Parathyroid adenoma (tissue), 2 donors: ENCODE data around the gene CDC34.

Experiments used
- H2AFZ ChIP-seq: fragments of 300-600 bp; sonication (generic); one replicate; pipeline ENCODE4 v1.7.0; 2017; ENCODE audit warnings: antibody characterized with exemption, mild to moderate bottlenecking
- H3K27ac ChIP-seq: fragments of 300-600 bp; sonication (generic); one replicate; pipeline ENCODE4 v1.7.0; 2017
- H3K27me3 ChIP-seq: fragments of 300-600 bp; sonication (generic); one replicate; pipeline ENCODE4 v1.7.0; 2017; ENCODE audit warnings: low read length; ENCODE audit not compliant: control insufficient read depth, insufficient read depth
- H3K36me3 ChIP-seq: fragments of 300-600 bp; sonication (generic); one replicate; pipeline ENCODE4 v1.7.0; 2017; ENCODE audit warnings: low read length; ENCODE audit not compliant: control insufficient read depth, insufficient read depth
- H3K4me1 ChIP-seq: fragments of 300-600 bp; sonication (generic); one replicate; pipeline ENCODE4 v1.7.0; 2017; ENCODE audit warnings: control low read depth
- H3K4me2 ChIP-seq: fragments of 300-600 bp; sonication (generic); one replicate; pipeline ENCODE4 v1.7.0; 2017; ENCODE audit warnings: low read length
- H3K4me3 ChIP-seq: fragments of 300-600 bp; sonication (generic); one replicate; pipeline ENCODE4 v1.7.0; 2017; ENCODE audit warnings: low read depth, low read length
- H3K79me2 ChIP-seq: fragments of 300-600 bp; sonication (generic); one replicate; pipeline ENCODE4 v1.7.0; 2017; ENCODE audit warnings: control low read depth
- H3K9ac ChIP-seq: fragments of 300-600 bp; sonication (generic); one replicate; pipeline ENCODE4 v1.7.0; 2017; ENCODE audit warnings: mild to moderate bottlenecking
- H3K9me3 ChIP-seq: fragments of 300-600 bp; sonication (generic); one replicate; pipeline ENCODE4 v1.7.0; 2017; ENCODE audit warnings: low read length; ENCODE audit not compliant: control insufficient read depth
- TF ChIP-seq, protein P1 (sequence below): fragments of 300-600 bp; sonication (generic); IDR thresholded peaks from one replicate; pipeline ENCODE4 v1.7.0; 2017; ENCODE audit warnings: antibody characterized with exemption, mild to moderate bottlenecking
- donor health status: primary hyperparathyroidism.

Gene CDC34

DNA sequence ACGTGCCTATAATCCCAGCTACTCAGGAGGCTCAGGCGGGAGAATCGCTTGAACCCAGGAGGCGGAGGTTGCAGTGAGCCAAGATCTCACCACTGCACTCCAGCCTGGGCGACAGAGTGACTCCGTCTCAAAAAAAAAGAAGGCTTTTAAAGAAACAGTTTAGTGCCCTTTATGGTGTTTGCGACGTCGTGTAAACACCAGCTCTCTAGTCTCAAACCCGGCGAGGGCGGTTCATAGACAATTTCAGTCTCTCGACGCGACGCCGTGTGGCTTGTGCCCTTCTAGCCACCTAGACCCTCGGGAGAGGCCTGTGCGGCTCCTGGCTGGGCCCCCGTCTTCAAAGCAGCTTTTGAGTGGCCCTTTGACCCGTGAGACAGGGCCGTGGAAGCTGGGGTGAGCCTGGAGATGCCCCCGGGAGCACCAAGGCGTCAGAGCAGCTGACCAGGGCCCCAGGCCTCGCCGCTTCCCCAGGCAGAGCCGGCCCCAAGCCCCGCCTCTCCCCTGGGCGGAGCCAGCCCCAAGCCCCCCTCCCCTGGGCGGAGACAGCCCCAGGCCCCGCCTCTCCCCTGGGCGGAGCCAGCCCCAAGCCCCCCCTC, 40.3 kb upstream of the CDC34 start:
- TF ChIP-seq, protein P1, sequence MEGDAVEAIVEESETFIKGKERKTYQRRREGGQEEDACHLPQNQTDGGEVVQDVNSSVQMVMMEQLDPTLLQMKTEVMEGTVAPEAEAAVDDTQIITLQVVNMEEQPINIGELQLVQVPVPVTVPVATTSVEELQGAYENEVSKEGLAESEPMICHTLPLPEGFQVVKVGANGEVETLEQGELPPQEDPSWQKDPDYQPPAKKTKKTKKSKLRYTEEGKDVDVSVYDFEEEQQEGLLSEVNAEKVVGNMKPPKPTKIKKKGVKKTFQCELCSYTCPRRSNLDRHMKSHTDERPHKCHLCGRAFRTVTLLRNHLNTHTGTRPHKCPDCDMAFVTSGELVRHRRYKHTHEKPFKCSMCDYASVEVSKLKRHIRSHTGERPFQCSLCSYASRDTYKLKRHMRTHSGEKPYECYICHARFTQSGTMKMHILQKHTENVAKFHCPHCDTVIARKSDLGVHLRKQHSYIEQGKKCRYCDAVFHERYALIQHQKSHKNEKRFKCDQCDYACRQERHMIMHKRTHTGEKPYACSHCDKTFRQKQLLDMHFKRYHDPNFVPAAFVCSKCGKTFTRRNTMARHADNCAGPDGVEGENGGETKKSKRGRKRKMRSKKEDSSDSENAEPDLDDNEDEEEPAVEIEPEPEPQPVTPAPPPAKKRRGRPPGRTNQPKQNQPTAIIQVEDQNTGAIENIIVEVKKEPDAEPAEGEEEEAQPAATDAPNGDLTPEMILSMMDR, result no peak
- no peaks in the 10 kb centered on the region for H3K9me3 ChIP-seq
- no peak overlapping the region for H3K27ac ChIP-seq
- H3K9ac ChIP-seq, result no peak overlapping the region
- H3K4me2 ChIP-seq, result no peak overlapping the region
- H3K4me3 ChIP-seq, result no peak overlapping the region
- H3K36me3 ChIP-seq, result no peaks in the 10 kb centered on the region
- no peaks in the 10 kb centered on the region for H3K4me1 ChIP-seq
- no peaks in the 10 kb centered on the region for H3K27me3 ChIP-seq
- H2AFZ ChIP-seq, result no peak overlapping the region
- H3K79me2 ChIP-seq, result no peaks in the 10 kb centered on the region

- H2AFZ ChIP-seq, result no peak overlapping the region
- H3K27me3 ChIP-seq, result no peaks in the 10 kb centered on the region
- no peak overlapping the region for H3K27ac ChIP-seq
- no peaks in the 10 kb centered on the region for H3K9me3 ChIP-seq
- no peaks in the 10 kb centered on the region for H3K79me2 ChIP-seq
- no peak overlapping the region for H3K4me3 ChIP-seq
- H3K4me1 ChIP-seq, result no peaks in the 10 kb centered on the region
- no peaks in the 10 kb centered on the region for H3K36me3 ChIP-seq
- no peak overlapping the region for H3K9ac ChIP-seq
- TF ChIP-seq, protein P1, result no peak
- H3K4me2 ChIP-seq, result no peak overlapping the region
Observed at GRCh38 chr19:492091-492531, 39.4 kb upstream of the CDC34 start.

- H3K4me3 ChIP-seq, result no peak overlapping the region
- TF ChIP-seq, protein P1, result no peak
- no peaks in the 10 kb centered on the region for H3K36me3 ChIP-seq
- H2AFZ ChIP-seq, result peak overlapping the region; percentile 35
- no peaks in the 10 kb centered on the region for H3K9me3 ChIP-seq
- no peak overlapping the region for H3K4me2 ChIP-seq
- H3K27me3 ChIP-seq, result no peaks in the 10 kb centered on the region
- H3K27ac ChIP-seq, result no peak overlapping the region
- H3K9ac ChIP-seq, result no peak overlapping the region
- H3K79me2 ChIP-seq, result no peaks in the 10 kb centered on the region
- H3K4me1 ChIP-seq, result peaks cover 2% of the 10 kb centered on the region
Observed at GRCh38 chr19:493391-494170, 38.0 kb upstream of the CDC34 start.

DNA sequence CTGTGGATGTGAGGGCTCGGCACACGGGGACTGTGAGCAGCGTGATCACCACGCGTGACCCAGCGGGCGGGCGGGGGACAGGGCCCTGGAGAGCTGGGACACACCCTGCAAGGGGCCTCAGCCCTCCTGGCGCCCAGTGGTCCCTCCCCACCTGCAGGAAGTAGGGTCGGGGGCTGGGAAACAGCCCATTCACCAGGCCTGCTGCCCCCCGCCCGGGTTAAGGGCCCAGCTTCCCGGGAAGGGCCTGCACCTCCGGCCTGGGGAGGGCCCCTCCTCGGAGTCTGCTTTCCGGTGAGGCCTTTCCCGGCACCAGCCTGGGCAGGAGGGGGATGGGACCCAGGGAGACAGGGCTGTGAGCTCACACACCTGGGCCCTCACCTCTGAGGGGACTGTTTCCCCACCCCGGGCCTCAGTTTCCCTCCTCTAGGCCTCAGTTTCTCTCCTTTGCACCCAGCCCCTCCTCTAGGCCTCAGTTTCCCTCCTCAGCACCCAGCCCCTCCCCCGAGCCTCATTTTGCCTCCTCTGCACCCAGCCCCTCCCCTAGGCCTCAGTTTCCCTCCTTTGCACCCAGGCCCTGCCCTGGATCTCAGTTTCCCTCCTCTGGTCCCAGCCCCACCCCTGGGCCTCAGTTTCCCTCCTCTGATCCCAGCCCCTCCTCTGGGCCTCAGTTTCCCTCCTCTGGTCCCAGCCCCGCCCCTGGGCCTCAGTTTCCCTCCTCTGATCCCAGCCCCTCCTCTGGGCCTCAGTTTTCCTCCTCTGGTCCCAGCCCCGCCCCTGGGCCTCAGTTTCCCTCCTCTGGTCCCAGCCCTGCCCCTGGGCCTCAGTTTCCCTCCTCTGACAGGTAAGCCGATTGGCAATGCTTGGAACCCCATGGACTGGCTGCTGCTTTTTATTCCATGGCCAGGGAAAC, 37.1 kb upstream of the CDC34 start:
- TF ChIP-seq, protein P1, result no peak
- Histone ChIP-seq H3K79me2 (no peaks in the 10 kb centered on the region), H3K36me3 (no peaks in the 10 kb centered on the region), H3K27me3 (no peaks in the 10 kb centered on the region), H2AFZ (peak overlapping the region; percentile 35), H3K4me3 (no peak overlapping the region), H3K9me3 (no peaks in the 10 kb centered on the region), H3K27ac (no peak overlapping the region), H3K4me2 (no peak overlapping the region), H3K9ac (no peak overlapping the region), H3K4me1 (peaks cover 2% of the 10 kb centered on the region)
